NCI-H2196 treated with DMSO at 0.1 percent for 48 hours (cell line): ENCODE measurements around the gene NRBP1.
A peak's percentile ranks its signal among the peaks of the same experiment; 100 is the strongest.

Source experiments
- DNase-seq: peaks from one replicate; lab custom pipeline; 2025; ENCODE audit not compliant: unreplicated experiment; lab: John Stamatoyannopoulos, UW

NRBP1 gene

GRCh38 chr2:27428213-27428977 is at the start of gene NRBP1:
Gene NRBP1, plus strand, starts transcription at chr2:27428631. Its CDS starts 4,643 bp downstream, at chr2:27433274.
- peak; percentile 88 for DNase-seq

DNA sequence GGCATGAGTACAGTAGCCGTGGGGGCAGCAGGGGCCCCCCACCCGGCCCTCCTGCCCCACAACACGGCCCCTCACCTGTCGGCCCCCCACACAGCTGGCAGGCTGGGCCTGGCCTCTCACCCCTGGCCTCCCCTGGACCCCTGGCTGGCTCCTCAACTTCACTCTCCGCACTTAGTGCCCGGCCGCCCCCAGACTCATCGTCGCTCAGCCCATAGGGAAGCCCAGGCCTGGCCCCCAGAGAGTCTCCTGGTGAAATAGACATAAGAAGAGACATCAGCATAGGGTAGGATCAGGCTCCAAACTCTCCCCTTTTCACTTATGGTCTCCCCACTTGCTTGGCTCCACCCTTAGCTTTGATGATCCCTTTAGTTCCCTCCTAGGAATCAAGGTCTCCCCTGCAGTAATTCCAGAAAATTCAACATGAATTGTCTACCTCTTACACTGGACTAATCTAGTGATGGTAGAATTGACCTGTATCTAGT is 49.6 kb upstream of the NRBP1 start:
- DNase-seq: no peak

DNA sequence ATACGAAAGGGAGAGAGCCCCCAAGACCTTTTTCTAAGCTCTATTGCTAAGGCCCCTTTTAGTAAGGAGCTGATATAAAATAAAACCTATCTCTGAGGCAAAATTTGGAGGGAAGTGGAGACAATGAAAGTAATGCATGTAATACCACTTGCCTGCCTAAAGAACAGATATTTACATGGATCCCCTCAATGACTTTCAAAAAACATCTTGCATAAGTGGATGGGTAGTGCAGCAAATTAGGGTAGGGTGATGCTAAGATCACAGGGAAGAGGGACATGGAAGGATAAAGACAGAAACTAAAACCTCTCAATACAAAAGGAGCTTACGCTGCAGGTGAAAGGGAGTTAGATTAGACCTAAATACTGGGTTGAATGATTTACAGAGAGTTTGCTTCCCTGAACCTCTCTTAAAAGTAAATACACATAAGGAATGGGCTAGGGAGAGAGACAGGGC is 49.0 kb upstream of the NRBP1 start:
- DNase-seq: no peak

- DNase-seq: peak; percentile 12
These were observed 48.4 kb upstream of the NRBP1 start for GRCh38 chr2:27379836-27380625.

- peak; percentile 97 for DNase-seq
These were observed 47.5 kb upstream of the NRBP1 start, which contains the start of gene ZNF513 for GRCh38 chr2:27380626-27381545. Gene ZNF513, minus strand, starts transcription at chr2:27380734. Its CDS starts 208 bp downstream, at chr2:27380526.

DNA sequence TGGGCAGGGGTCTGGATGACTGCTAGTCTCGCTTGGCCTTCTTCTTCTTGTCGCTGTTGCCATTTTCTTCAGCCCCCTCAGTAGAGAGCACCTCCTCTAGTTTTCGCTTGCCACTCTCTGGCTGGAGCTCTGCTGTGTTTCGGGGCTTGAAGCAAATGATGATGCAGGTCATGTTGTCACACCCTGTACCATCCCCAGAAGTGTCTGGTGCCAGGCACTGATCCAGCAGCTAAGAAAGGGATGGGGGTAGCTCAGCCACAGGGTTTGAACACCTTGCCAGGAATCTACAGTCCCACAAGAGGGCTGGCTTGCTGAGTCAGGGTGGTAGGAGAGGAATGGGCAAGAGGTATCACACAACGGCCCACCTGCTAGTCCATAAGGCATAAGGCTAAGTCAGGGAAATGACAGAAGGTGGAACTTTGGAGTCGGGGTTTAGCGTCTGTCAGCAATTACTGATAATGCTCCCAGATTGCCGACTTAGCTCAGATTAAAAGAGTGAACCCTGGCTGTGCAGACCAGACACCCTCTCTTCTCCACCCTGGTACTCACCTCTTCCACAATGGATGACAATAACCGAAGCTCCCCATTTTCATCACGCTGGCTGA is 46.8 kb upstream of the NRBP1 start:
- DNase-seq: no peak

GRCh38 chr2:27390822-27391679 is 37.4 kb upstream of the NRBP1 start:
- DNase-seq: no peak

DNA sequence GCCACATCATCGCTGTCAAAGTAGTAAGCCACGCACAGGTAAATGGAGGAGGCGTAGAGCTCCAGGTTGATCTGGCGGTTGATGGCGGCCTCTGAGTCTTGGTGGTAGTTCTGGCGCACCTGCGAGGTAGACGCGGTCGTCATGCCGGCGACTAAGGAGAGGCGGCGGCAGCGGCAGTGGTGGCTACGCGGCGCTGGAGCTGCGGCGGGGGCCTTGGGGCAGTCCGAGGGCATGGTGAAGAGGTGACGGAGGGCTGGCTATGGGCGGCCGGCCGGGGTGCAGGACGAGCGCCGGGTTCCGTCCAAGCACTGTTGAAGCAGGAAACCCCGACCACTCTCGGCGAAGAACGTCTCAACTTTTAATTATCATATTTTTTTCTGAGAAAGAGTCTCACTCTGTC is 35.2 kb upstream of the NRBP1 start:
- DNase-seq: no peak

DNA sequence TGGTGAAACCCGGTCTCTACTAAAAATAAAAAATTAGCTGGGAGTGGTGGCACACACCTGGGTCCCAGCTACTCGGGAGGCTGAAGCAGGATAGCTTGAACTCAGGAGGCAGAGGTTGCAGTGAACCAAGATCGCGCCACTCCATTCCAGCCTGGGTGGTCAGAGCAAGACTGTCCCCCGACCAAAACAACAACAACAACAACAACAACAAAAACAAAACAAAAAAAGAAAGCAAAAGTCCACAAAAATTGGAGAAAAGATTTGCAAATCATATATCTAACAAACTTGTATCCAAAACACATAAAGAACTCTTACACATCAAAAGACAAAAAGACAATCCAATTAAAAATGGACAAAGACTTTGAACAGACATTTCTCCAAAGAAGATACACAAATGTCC is 29.5 kb upstream of the NRBP1 start:
- DNase-seq: no peak

- DNase-seq: no peak
These were observed 27.9 kb upstream of the NRBP1 start for GRCh38 chr2:27400348-27401135.

- DNase-seq: peak; percentile 19
These were observed 20.5 kb upstream of the NRBP1 start for GRCh38 chr2:27407798-27408491.

GRCh38 chr2:27408601-27409320 is 19.7 kb upstream of the NRBP1 start:
- no peak for DNase-seq

DNA sequence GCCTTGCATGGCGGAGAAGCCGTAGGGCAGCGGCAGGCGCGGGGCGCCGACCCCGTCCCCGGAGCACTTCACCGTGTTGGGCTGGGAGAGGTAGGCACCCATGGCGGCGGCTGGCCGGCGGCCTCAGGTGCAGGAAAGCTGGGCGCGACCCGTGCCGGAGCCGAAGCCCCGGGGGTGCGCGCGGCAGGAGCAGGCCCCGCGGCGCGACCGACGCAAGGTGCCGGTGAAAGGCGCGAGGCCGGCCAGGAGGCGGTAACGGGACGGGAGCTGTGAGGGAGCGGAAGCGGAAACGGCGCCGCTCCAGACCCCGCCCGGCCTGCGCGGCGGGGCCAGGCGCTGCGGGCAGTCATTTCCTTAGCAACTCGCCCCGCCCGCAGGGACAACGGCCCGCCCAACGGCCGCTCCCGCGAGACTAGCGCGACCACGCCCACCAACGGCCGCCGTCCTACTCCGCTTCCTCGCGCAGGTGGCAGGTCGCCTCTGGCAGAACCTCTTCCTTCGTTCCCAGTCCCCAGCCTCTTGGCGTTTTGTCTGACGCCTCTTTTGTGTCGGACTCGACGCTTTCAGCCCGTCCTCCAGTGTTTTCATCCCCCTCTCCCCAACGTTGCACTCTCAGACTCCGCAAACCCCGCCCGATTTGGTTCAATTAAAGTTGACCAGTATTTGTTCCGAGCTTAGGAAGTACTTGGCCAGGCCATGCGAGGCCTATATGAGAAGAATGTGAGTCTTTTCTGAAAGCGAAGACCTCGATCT is 18.9 kb upstream of the NRBP1 start, which contains the start of gene PPM1G:
PPM1G (minus strand) TSS at position 271 of the 753 bp plus-strand sequence; CDS start at position 102, 169 bp downstream.
- peak; percentile 93 for DNase-seq

GRCh38 chr2:27412419-27413152 is 15.8 kb upstream of the NRBP1 start:
- DNase-seq: no peak

- DNase-seq: no peak
These were observed 12.3 kb upstream of the NRBP1 start for GRCh38 chr2:27416151-27416550.

DNA sequence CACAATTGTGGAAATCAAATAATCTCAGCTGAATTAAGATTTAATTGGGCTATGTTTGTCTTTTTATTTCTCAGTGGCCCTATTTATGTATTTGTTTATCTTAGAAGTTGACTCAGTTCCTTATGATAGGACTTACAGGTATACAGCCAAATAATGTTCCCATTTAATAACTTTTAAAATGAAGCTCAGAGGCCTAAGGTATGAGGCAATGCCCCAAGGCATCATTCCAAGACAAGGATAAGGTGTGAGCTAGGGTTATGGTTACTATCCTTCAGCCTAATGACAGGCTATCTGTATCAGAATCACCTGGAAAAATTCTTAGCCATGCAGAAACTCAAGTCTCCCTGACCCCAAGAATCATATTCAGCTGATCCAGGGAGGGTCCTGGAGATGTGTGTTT is 7.4 kb upstream of the NRBP1 start:
- DNase-seq: no peak
